ENCODE results near the gene CLEC16A.

Gene CLEC16A

GRCh38 chr16:11042191-11042590, 97.8 kb downstream of the CLEC16A start:
- no peak for DNase-seq (ENCODE audit: low spot score)
- no peak for TF ChIP-seq CTCF (conservative IDR thresholded peaks at IDR 0.05; ENCODE audit: low read depth)
- ChIA-PET POLR2A (ENCODE audit: low non-redundant PET) (no interaction called here), CTCF (no interaction called here)
- H3K27ac ChIP-seq, result no peak overlapping the region

GRCh38 chr16:11045441-11045840, 101.1 kb downstream of the CLEC16A start:
- H3K27ac ChIP-seq, result no peak overlapping the region
- ChIA-PET CTCF (interaction anchor here (0.9 to 1.1 kb wide), 3 partner anchors 11 to 210 kb away, joined by 3 to 7 read pairs (median 3); no protein-coding TSS in a partner anchor), POLR2A (ENCODE audit: low non-redundant PET) (no interaction called here)
- no peak for TF ChIP-seq CTCF (conservative IDR thresholded peaks at IDR 0.05; ENCODE audit: low read depth)
- DNase-seq (ENCODE audit: low spot score), result no peak

GRCh38 chr16:11045846-11046245, 101.5 kb downstream of the CLEC16A start:
- no peak overlapping the region for H3K27ac ChIP-seq
- POLR2A ChIA-PET (ENCODE audit: low non-redundant PET), result no interaction called here
- no peak for DNase-seq (ENCODE audit: low spot score)
- no peak for TF ChIP-seq CTCF (conservative IDR thresholded peaks at IDR 0.05; ENCODE audit: low read depth)
- CTCF ChIA-PET, result interaction anchor here (0.9 to 1.1 kb wide), 2 partner anchors 11 to 209 kb away, joined by 3 read pairs; no protein-coding TSS in a partner anchor

GRCh38 chr16:11046382-11046931, 102.1 kb downstream of the CLEC16A start:
- TF ChIP-seq CTCF (conservative IDR thresholded peaks at IDR 0.05; ENCODE audit: low read depth), result no peak
- H3K27ac ChIP-seq, result no peak overlapping the region
- CTCF ChIA-PET, result interaction anchor here (0.9 to 1.1 kb wide), 2 partner anchors 11 to 209 kb away, joined by 3 read pairs; no protein-coding TSS in a partner anchor
- no peak for DNase-seq (ENCODE audit: low spot score)
- POLR2A ChIA-PET (ENCODE audit: low non-redundant PET), result no interaction called here

GRCh38 chr16:11047057-11047456, 102.7 kb downstream of the CLEC16A start:
- no peak overlapping the region for H3K27ac ChIP-seq
- no peak for DNase-seq (ENCODE audit: low spot score)
- POLR2A ChIA-PET (ENCODE audit: low non-redundant PET), result no interaction called here

More at GRCh38 chr16:11047057-11047456, 102.7 kb downstream of the CLEC16A start:
- CTCF ChIA-PET, result interaction anchor here (0.6 kb wide), 1 partner anchor 49 kb away, joined by 3 read pairs; no protein-coding TSS in a partner anchor
- no peak for TF ChIP-seq CTCF (conservative IDR thresholded peaks at IDR 0.05; ENCODE audit: low read depth)

Data from RWPE1 (cell line).